Measurements from ENCODE around the gene ITPR1.

Gene ITPR1

DNA sequence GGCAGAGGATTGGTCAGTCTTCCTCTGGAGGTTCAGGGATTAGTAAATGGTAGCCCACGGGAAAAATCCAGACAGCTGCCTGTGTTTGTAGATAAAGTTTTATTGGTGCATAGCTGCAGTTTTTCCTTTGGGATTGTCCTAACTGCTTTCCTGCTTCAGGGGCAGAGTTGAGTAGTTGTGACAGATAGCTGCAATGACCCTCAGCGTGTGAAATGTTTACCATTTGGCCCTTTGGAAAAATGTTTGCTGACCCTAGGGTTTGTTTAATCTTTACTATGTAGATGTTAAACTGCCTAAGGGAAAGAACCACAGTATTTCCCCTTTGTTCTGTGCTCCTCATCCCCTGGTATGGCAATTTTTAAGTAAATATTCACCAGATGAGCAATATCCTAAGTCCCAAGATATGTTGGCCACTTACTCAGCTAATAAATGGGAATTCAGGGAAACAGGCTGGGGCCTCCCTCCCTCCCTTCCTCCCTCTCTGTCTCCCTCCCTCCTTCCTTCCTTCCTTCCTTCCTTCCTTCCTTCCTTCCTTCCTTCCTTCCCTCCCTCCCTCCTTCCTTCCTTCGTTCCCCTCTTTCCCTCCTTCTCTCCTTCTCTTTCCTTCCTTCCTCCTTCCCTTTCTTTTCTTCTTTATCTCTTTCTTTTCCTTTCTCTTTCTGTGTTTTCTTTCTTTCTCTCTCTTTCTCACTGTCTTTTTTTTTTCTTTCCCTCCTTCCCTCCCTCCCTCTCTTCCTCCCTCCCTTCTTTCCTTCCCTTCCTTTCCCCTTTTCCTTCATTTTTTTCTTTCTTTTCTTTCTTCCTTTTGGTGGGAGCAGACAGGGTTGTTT, 251.5 kb downstream of the ITPR1 start:
- Histone ChIP-seq H3K27ac (peak overlapping the region; percentile 33 to 38), H3K4me3 (no peak overlapping the region)
- DNase-seq (ENCODE audit: low spot score) = no peak
- TF ChIP-seq, protein P1, sequence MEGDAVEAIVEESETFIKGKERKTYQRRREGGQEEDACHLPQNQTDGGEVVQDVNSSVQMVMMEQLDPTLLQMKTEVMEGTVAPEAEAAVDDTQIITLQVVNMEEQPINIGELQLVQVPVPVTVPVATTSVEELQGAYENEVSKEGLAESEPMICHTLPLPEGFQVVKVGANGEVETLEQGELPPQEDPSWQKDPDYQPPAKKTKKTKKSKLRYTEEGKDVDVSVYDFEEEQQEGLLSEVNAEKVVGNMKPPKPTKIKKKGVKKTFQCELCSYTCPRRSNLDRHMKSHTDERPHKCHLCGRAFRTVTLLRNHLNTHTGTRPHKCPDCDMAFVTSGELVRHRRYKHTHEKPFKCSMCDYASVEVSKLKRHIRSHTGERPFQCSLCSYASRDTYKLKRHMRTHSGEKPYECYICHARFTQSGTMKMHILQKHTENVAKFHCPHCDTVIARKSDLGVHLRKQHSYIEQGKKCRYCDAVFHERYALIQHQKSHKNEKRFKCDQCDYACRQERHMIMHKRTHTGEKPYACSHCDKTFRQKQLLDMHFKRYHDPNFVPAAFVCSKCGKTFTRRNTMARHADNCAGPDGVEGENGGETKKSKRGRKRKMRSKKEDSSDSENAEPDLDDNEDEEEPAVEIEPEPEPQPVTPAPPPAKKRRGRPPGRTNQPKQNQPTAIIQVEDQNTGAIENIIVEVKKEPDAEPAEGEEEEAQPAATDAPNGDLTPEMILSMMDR (IDR thresholded peaks at IDR 0.05) = no peak

DNA sequence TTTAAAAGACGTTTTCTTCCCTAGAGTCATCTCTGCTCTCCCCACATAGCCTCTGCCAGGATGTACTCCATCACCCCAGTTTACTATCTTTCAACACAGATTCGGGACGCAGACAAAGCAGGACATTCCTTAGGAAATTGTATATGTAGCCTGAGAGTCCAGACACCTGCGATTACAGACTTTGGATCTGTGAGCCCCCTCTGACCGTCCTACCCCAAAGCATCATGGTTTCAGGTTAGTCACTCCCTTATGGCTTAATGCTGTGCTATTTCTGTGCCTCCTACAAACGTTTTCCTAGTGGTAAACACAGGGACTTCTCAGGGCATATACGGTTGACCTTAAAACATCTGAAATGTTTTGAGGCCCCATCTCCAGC, 252.1 kb downstream of the ITPR1 start:
- no peak overlapping the region for H3K4me3 ChIP-seq
- peak overlapping the region in 1 of 2 donors; percentile 38 for H3K27ac ChIP-seq
- DNase-seq (ENCODE audit: low spot score) = no peak
- TF ChIP-seq, protein P1 (IDR thresholded peaks at IDR 0.05) = no peak

DNA sequence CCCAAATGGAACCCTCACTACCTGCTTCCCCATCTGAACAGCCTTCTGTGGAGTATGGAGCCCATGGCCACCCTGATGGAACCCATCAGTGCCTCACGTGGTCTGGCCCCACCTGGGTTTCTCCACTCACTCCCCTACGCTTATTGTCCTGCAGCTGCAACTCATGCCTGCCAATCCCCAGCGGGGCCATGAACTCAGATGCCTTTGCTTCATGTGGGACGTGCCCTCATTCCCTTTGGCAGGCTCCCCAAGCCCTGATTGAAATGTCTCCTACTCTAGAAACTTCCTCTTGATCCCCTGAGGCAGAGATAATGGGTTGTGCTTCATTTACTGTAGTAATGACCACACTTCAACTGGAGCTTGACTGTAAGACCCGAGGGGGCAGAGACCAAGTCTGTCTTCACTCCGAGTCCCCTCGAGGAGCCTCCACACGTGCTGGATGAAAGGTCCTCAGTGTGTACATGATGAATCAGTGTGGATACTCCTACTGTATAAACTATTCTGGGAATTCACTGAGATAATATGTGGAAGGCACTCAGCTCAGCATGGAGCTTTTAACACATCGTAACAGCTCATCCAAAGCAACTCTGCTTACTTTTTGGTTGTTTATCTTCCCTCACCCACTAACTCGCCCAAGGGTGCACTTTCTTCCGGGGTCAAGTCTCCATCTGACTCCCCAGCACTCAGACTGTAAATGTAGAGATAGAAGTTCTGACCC, 253.3 kb downstream of the ITPR1 start:
- DNase-seq (ENCODE audit: low spot score) = no peak
- Histone ChIP-seq H3K4me3 (no peak overlapping the region), H3K27ac (peak overlapping the region in 1 of 2 donors; percentile 23)
- TF ChIP-seq, protein P1 (IDR thresholded peaks at IDR 0.05) = no peak

DNA sequence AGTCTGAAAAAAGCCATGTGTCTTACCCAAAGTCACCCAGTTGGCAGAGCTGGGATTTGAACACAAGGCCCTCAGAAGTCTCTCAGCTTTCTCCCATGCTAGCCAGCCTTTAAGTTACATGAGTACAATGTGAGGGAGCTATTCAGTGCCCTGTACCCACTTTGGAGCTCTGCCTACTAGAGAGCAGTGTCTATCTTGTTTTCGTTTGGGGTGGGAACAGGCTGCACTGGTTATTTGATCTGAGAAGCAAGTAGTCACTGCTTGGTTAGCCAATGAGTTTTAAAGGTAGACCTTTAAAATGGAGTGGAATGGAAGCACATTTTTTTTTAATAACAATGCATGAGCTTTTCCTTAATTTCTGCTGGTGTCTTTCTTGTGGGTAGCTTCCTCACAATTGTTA, 255.0 kb downstream of the ITPR1 start:
- Histone ChIP-seq H3K27ac (no peak overlapping the region), H3K4me3 (no peak overlapping the region)
- no peak for DNase-seq (ENCODE audit: low spot score)
- TF ChIP-seq, protein P1 (IDR thresholded peaks at IDR 0.05) = no peak

DNA sequence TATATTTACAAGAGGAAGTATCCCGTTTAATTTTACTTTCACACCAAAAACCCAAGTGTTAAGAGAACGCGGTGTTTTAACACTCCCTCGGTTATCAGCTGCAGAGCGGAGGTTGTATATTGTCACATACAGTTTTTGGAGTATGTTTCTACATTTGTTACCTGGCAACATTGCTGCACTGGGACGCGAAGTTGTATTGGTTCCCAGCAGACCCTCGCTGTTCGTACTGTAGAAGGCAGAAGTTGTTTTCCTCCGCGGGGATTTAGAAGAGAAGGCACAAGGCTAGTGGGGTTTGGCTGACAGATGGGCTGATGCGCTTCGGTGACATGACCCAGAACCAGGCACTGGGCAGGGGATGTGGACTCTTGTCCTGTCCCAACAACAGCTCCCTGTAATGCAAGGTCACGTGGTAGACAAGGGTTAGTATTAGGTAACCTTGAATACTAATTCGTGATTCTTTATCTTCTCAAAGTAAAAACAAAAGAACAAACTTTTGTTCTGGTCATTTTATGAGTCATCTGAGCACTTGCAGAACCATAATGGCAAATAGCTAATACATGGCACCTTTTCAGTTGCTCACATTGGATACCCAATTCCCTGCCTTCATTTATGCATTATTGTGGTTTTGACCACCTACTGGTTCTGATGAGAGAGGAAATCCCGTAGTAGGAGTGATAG, 255.7 kb downstream of the ITPR1 start:
- no peak for DNase-seq (ENCODE audit: low spot score)
- Histone ChIP-seq H3K4me3 (no peak overlapping the region), H3K27ac (peak overlapping the region in 1 of 2 donors; percentile 39)
- TF ChIP-seq, protein P1 (IDR thresholded peaks at IDR 0.05) = no peak

DNA sequence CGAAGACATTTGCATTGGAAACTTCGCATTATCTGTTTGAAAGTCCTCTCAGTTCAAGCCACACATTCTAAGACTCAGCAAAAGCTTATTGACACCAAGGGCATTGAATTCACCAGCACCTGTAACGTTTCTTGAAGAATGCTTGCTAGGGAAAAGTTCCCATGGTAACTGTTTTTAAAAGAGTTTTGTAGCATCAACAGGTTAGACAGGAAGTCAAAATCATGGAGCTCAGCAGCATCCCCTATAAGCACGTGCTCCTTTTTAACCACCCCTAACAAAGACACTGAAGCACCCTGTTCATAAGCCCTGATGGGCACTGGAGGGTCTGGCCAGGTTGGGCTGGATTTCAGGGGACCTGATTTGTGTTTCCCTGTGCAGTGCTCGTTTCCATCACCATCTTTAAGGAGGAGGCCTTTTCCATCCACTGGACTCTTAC, 256.4 kb downstream of the ITPR1 start:
- H3K27ac ChIP-seq = peak overlapping the region in 1 of 2 donors; percentile 39
- no peak overlapping the region for H3K4me3 ChIP-seq
- TF ChIP-seq, protein P1 (IDR thresholded peaks at IDR 0.05) = no peak
- no peak for DNase-seq (ENCODE audit: low spot score)
